Neural cell (in vitro differentiated cells): Measurements from ENCODE around the gene CCDC107. TPM values are rescaled to one million over a fixed set of nuclear protein-coding genes. Genes with fewer than 3 reads are reported as not detected.

Experiments
- H2AFZ ChIP-seq: fragments of 200-600, 300-800 bp; sonication (generic), shearing (Covaris generic); 2 replicates; pipeline ENCODE4 v1.6.0; 2014; ENCODE audit warnings: low read depth, mild to moderate bottlenecking, antibody characterized with exemption, low read length, moderate library complexity
- H3F3A ChIP-seq: fragments of 200-600 bp; shearing (Covaris generic); 2 replicates; pipeline ENCODE4 v1.6.1; 2016; ENCODE audit warnings: mild to moderate bottlenecking, moderate library complexity, mixed read lengths, antibody characterized with exemption, low read length; ENCODE audit not compliant: insufficient read depth, poor library complexity, severe bottlenecking
- H3K27ac ChIP-seq: fragments of 200-600, 300-800 bp; sonication (generic), shearing (Covaris generic); 2 replicates; pipeline ENCODE4 v1.5.1; 2014; ENCODE audit warnings: mild to moderate bottlenecking, low read length, moderate library complexity
- H3K27me3 ChIP-seq: fragments of 300-800, 200-600 bp; sonication (generic), shearing (Covaris generic); 2 replicates; pipeline ENCODE4 v1.6.0; 2014; ENCODE audit warnings: mild to moderate bottlenecking, low read depth, low read length, moderate library complexity; ENCODE audit not compliant: insufficient read depth
- H3K36me3 ChIP-seq: fragments of 300-800, 200-600 bp; sonication (generic), shearing (Covaris generic); 2 replicates; pipeline ENCODE4 v1.5.1; 2014; ENCODE audit warnings: mild to moderate bottlenecking, antibody characterized with exemption, low read length, moderate library complexity; ENCODE audit not compliant: insufficient read depth
- H3K4me2 ChIP-seq: fragments of 300-800, 200-600 bp; sonication (generic), shearing (Covaris generic); 2 replicates; pipeline ENCODE4 v1.6.0; 2014; ENCODE audit warnings: mild to moderate bottlenecking, low read length
- H3K4me3 ChIP-seq: fragments of 300-800, 200-600 bp; sonication (generic), shearing (Covaris generic); 2 replicates; pipeline ENCODE4 v1.5.1; 2014; ENCODE audit warnings: mild to moderate bottlenecking, low read length, moderate library complexity
- H3K79me2 ChIP-seq: fragments of 200-600 bp; shearing (Covaris generic); replicated peaks from 2 replicates; pipeline ENCODE4 v1.6.0; 2014; ENCODE audit warnings: mild to moderate bottlenecking, low read length, moderate library complexity; ENCODE audit not compliant: insufficient read depth
- H3K9ac ChIP-seq: fragments of 300-800, 200-600 bp; sonication (generic), shearing (Covaris generic); 2 replicates; pipeline ENCODE4 v1.6.1; 2016; ENCODE audit warnings: mild to moderate bottlenecking, low read length, mixed read lengths
- H3K9me2 ChIP-seq: fragments of 200-600 bp; shearing (Covaris generic); 2 replicates; pipeline ENCODE4 v1.6.1; 2016; ENCODE audit warnings: mild to moderate bottlenecking, low read length, mixed read lengths; ENCODE audit not compliant: insufficient read depth
- H3K9me3 ChIP-seq: fragments of 200-600, 300-800 bp; sonication (generic), shearing (Covaris generic); 2 replicates; pipeline ENCODE4 v1.6.1; 2016; ENCODE audit warnings: mild to moderate bottlenecking, mixed run types, low read length, moderate library complexity, mixed read lengths
- H4K20me1 ChIP-seq: fragments of 200-600 bp; shearing (Covaris generic); 2 replicates; pipeline ENCODE4 v1.6.1; 2016; ENCODE audit warnings: mild to moderate bottlenecking, mixed run types; ENCODE audit not compliant: insufficient read depth
- EP300 ChIP-seq: fragments of 450-650 bp; conservative IDR thresholded peaks from 2 replicates; pipeline ENCODE4 v1.6.1; 2014; ENCODE audit warnings: antibody characterized with exemption, mild to moderate bottlenecking, moderate library complexity; ENCODE audit not compliant: poor library complexity, severe bottlenecking
- EZH2 ChIP-seq: fragments of 200-600, 300-800 bp; shearing (Covaris generic), sonication (generic); IDR thresholded peaks from 2 replicates; pipeline ENCODE4 v1.6.1; 2014; ENCODE audit warnings: antibody characterized with exemption, low read length, borderline replicate concordance, mild to moderate bottlenecking; ENCODE audit not compliant: insufficient read depth, poor library complexity, severe bottlenecking
- MXI1 ChIP-seq: fragments of 450-650 bp; conservative IDR thresholded peaks from 2 replicates; pipeline ENCODE4 v1.6.1; 2014; ENCODE audit warnings: antibody characterized with exemption, mild to moderate bottlenecking; ENCODE audit not compliant: poor library complexity, severe bottlenecking
- POLR2AphosphoS5 ChIP-seq: IDR thresholded peaks from 2 replicates; pipeline ENCODE4 v1.6.1; 2012
- RAD21 ChIP-seq: fragments of 450-650 bp; conservative IDR thresholded peaks from 2 replicates; pipeline ENCODE4 v1.6.1; 2014; ENCODE audit warnings: antibody characterized with exemption, mild to moderate bottlenecking, moderate library complexity
- REST ChIP-seq: IDR thresholded peaks from 2 replicates; pipeline ENCODE4 v1.6.1; 2012; ENCODE audit warnings: borderline replicate concordance
- SMC3 ChIP-seq: fragments of 450-650 bp; conservative IDR thresholded peaks from 2 replicates; pipeline ENCODE4 v1.6.1; 2014; ENCODE audit warnings: antibody characterized with exemption, mild to moderate bottlenecking, moderate library complexity; ENCODE audit not compliant: poor library complexity
- TAF1 ChIP-seq: IDR thresholded peaks from 2 replicates; pipeline ENCODE4 v1.6.1; 2012; ENCODE audit warnings: low read depth
- polyA minus RNA-seq: library from RNA; depleted of rRNA, polyadenylated mRNA; stranded (reverse); fragments of >200 nt; gene quantifications from 2 replicates; pipeline ENCODE4 v1.2.3, GENCODE V29; 2014
- polyA plus RNA-seq: library from polyadenylated mRNA; depleted of rRNA; stranded (reverse); fragments of >200 nt; gene quantifications from 2 replicates; pipeline ENCODE4 v1.2.3, GENCODE V29; 2014
- TF ChIP-seq, protein P1 (sequence below): fragments of 450-650 bp; IDR thresholded peaks from 2 replicates; pipeline ENCODE4 v1.5.1; 2014; ENCODE audit warnings: antibody characterized with exemption, mild to moderate bottlenecking, moderate library complexity; ENCODE audit not compliant: poor library complexity, severe bottlenecking

The CCDC107 gene
- polyA plus RNA-seq (41.4 and 44.4 TPM in 2 replicates), polyA minus RNA-seq (11.8 and 12.4 TPM in 2 replicates)

- no peaks in the 10 kb centered on the region for H3F3A ChIP-seq
- peak; percentile 72 for TF ChIP-seq SMC3
- TF ChIP-seq POLR2AphosphoS5: peak; percentile 83
- TF ChIP-seq, protein P1, sequence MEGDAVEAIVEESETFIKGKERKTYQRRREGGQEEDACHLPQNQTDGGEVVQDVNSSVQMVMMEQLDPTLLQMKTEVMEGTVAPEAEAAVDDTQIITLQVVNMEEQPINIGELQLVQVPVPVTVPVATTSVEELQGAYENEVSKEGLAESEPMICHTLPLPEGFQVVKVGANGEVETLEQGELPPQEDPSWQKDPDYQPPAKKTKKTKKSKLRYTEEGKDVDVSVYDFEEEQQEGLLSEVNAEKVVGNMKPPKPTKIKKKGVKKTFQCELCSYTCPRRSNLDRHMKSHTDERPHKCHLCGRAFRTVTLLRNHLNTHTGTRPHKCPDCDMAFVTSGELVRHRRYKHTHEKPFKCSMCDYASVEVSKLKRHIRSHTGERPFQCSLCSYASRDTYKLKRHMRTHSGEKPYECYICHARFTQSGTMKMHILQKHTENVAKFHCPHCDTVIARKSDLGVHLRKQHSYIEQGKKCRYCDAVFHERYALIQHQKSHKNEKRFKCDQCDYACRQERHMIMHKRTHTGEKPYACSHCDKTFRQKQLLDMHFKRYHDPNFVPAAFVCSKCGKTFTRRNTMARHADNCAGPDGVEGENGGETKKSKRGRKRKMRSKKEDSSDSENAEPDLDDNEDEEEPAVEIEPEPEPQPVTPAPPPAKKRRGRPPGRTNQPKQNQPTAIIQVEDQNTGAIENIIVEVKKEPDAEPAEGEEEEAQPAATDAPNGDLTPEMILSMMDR: peak; percentile 96
- no peak for TF ChIP-seq MXI1
- TF ChIP-seq EZH2: no peak
- TF ChIP-seq REST: peak; percentile 66
- peak; percentile 34 for TF ChIP-seq TAF1
- peak; percentile 75 for TF ChIP-seq RAD21
- TF ChIP-seq EP300: peak; percentile 54
- peaks cover 6% of the 10 kb centered on the region for H3K79me2 ChIP-seq
- peak within 1 kb of the TSS; percentile 88 for H2AFZ ChIP-seq
- no peaks in the 10 kb centered on the region for H3K9me2 ChIP-seq
- peak within 1 kb of the TSS; percentile 97 for H3K27ac ChIP-seq
- peak within 1 kb of the TSS; percentile 80 for H3K4me3 ChIP-seq
- no peaks in the 10 kb centered on the region for H4K20me1 ChIP-seq
- H3K27me3 ChIP-seq: no peaks in the 10 kb centered on the region
- peak within 1 kb of the TSS; percentile 78 for H3K4me2 ChIP-seq
- peaks cover 8% of the 10 kb centered on the region for H3K36me3 ChIP-seq
- H3K9me3 ChIP-seq: no peaks in the 10 kb centered on the region
- peak within 1 kb of the TSS; percentile 97 for H3K9ac ChIP-seq
These were observed at the start of gene CCDC107 for GRCh38 chr9:35658137-35658967. Gene CCDC107 (plus strand): TSS chr9:35658292. CDS start chr9:35658380, 88 bp downstream.

GRCh38 chr9:35609001-35609819 is 48.9 kb upstream of the CCDC107 start:
- Histone ChIP-seq H3K79me2 (peaks cover 13% of the 10 kb centered on the region), H4K20me1 (no peaks in the 10 kb centered on the region), H3K9ac (no peak overlapping the region), H3K27ac (no peak overlapping the region), H3K4me2 (no peak overlapping the region), H3K9me3 (no peaks in the 10 kb centered on the region), H3K4me3 (no peak overlapping the region), H3K27me3 (no peaks in the 10 kb centered on the region), H3K36me3 (peaks cover 4% of the 10 kb centered on the region), H3K9me2 (no peaks in the 10 kb centered on the region), H2AFZ (no peak overlapping the region), H3F3A (no peaks in the 10 kb centered on the region)
- TF ChIP-seq POLR2AphosphoS5 (no peak), MXI1 (no peak), TAF1 (no peak), EP300 (no peak), EZH2 (no peak), SMC3 (no peak), REST (no peak), RAD21 (no peak)
- TF ChIP-seq, protein P1: no peak
